ENCODE measurements around the gene RAF1.
"Not testable (repeated sequence)": the region's sequence is repeated elsewhere in the genome, so short reads cannot be mapped to it uniquely, and the experiment has no call there.

Gene RAF1

DNA sequence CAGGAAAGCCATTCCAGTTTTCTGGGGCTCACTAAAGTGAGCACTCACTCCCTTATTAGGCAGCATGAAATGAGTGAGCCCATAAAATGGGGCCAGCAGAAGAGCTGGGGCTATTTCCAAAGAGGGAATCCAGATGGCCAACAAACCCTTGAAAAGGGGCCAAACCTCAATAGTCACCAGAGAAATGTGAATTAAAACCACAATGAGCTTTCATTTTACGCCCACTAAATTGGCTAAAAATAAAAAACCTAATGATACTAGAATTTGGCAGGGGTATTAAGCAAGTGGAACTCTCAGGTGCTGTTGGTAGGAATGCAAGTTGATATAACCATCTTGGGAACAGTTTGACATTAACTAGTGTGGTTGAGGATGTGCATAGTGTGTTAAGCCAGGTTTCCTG is 42.1 kb upstream of the RAF1 start:
- TF ChIP-seq, protein P1, sequence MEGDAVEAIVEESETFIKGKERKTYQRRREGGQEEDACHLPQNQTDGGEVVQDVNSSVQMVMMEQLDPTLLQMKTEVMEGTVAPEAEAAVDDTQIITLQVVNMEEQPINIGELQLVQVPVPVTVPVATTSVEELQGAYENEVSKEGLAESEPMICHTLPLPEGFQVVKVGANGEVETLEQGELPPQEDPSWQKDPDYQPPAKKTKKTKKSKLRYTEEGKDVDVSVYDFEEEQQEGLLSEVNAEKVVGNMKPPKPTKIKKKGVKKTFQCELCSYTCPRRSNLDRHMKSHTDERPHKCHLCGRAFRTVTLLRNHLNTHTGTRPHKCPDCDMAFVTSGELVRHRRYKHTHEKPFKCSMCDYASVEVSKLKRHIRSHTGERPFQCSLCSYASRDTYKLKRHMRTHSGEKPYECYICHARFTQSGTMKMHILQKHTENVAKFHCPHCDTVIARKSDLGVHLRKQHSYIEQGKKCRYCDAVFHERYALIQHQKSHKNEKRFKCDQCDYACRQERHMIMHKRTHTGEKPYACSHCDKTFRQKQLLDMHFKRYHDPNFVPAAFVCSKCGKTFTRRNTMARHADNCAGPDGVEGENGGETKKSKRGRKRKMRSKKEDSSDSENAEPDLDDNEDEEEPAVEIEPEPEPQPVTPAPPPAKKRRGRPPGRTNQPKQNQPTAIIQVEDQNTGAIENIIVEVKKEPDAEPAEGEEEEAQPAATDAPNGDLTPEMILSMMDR (IDR thresholded peaks at IDR 0.05; ENCODE audit: control insufficient read depth, extremely low read depth, insufficient read depth) = no peak
- DNase-seq (ENCODE audit: low read depth) = no peak
- H3K4me3 ChIP-seq (ENCODE audit: low read depth, low read length) = no peak overlapping the region

DNA sequence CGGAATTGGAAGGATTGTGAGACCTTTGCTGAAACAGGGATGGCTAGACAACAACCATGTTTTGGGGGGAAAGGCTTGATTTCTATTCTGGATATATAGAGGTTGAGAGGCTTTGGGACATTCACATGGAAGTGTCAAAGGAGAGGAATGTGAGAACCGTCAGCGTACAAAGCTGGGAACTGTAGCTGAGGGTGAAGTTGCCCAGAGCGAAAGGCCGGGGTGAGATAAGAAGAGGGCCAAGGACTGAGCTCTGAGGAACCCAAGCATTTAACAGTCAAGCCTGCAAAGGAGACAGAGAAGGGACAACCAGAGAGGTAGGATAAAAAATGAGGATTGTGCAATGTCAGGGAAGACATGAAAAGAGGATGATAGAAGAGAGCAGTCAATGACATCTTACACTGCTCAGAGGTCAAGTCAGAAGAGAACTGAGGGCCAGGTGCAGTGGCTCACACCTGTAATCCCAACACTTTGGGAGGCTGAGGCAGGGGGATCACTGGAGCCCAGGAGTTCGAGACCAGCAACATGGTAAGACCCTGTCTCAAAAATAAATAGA is 41.5 kb upstream of the RAF1 start:
- TF ChIP-seq, protein P1 (IDR thresholded peaks at IDR 0.05; ENCODE audit: control insufficient read depth, extremely low read depth, insufficient read depth) = no peak
- no peak overlapping the region for H3K4me3 ChIP-seq (ENCODE audit: low read depth, low read length)
- DNase-seq (ENCODE audit: low read depth) = no peak

DNA sequence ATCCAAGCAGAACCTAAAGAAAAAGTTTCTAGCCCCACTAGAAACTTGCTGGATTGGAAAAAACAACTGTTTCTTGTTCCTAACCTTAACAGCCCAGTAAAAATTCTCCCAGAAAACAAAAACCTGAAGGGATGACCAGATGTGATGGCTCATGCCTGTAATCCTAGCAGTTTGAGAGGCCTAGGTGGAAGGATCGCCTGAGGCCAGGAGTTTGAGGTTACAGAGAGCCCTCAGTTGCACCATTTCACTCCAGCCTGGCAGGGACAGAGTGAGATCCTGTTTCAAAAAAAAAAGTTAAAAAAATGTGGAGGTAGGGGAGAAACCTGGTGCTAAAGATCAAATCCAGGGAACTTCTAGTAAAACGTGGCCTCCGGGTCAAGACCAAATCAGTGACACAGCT is 38.6 kb upstream of the RAF1 start:
- DNase-seq (ENCODE audit: low read depth) = no peak
- TF ChIP-seq, protein P1 (IDR thresholded peaks at IDR 0.05; ENCODE audit: control insufficient read depth, extremely low read depth, insufficient read depth) = no peak
- no peak overlapping the region for H3K4me3 ChIP-seq (ENCODE audit: low read depth, low read length)

DNA sequence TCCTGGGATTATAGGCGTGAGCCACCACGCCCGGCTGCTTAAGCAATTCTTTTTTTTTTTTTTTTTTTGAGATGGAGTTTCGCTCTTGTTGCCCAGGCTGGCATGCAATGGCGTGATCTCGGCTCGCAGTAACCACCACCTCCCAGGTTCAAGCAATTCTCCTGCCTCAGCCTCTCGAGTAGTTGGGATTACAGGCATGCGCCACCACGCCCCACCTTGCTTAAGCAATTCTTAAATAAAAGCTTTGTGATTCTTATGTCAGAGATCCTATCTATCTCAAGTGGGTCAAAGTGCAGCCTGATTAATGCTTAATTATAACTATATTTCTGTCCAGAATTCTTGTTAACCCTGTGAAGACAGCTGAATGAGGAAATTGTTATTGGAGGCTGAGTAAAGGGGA is 37.7 kb upstream of the RAF1 start:
- H3K4me3 ChIP-seq (ENCODE audit: low read depth, low read length); DNase-seq (ENCODE audit: low read depth): not testable (repeated sequence)

DNA sequence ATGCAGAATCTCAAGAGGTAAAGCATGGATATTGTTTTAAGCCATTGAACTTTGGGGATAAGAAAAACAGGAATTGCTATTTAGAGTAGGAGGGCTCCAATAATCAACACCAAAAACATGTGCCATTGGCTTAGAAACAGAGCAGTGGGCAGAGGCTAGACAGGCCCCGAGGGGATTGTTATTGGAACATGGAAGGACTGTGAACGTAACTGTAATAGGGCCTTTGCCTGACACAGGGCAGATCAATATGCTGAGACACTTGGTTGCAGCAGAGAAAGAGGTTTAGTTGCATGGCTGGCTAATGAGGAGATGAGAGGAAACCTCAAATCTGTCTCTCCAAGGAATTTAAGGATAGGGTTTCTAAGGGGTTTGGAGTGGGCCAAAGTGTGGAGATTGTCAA is 36.9 kb upstream of the RAF1 start:
- DNase-seq (ENCODE audit: low read depth) = no peak
- H3K4me3 ChIP-seq (ENCODE audit: low read depth, low read length) = no peak overlapping the region
- TF ChIP-seq, protein P1 (IDR thresholded peaks at IDR 0.05; ENCODE audit: control insufficient read depth, extremely low read depth, insufficient read depth) = no peak

DNA sequence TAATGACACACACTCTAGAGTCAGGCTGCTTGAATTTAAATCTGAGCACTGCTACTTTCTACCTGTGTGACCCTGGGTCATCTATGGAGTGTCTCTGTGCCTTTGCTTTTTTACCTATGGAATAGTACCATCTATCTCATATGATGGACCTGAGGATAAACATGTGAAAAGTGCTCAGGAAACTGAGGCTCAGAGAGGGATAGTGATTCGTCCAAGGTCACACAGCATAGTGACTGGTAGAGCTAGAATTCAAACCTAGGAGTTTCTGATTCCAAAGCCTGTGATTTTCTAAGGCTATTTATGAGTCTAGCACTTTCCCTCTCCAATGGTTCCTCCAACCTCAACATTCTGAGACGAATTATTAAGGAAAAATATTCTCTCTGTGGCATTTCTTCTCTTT is 32.0 kb upstream of the RAF1 start:
- no peak overlapping the region for H3K4me3 ChIP-seq (ENCODE audit: low read depth, low read length)
- no peak for DNase-seq (ENCODE audit: low read depth)
- TF ChIP-seq, protein P1 (IDR thresholded peaks at IDR 0.05; ENCODE audit: control insufficient read depth, extremely low read depth, insufficient read depth) = no peak

DNA sequence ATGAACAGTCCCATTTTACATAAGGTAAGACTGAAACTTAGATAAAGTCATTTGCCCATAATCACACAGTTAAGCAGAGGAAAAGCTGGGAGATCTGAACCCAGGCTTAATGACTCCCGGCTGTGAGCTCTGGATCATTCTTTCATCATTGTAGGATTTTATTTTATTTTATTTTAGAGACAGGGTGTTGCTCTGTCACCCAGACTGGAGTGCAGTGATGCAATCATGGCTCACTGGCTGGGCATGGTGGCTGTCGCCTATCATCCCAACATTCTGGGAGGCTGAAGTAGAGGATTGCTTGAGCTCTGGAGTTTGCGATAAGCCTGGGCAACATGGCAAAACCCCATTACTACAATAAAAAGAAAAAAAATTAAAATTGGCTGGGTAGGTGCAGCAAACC is 31.2 kb upstream of the RAF1 start:
- H3K4me3 ChIP-seq (ENCODE audit: low read depth, low read length) = no peak overlapping the region

More for the DNA sequence above, 31.2 kb upstream of the RAF1 start:
- TF ChIP-seq, protein P1 (IDR thresholded peaks at IDR 0.05; ENCODE audit: control insufficient read depth, extremely low read depth, insufficient read depth) = no peak
- no peak for DNase-seq (ENCODE audit: low read depth)
